HL-60 (cell line): Measurements from ENCODE around the gene PPP1R3E.

Experiments used
- GABPA ChIP-seq: IDR thresholded peaks from 2 replicates; pipeline ENCODE4 v1.6.1; 2012; ENCODE audit warnings: low read depth
- POLR2AphosphoS5 ChIP-seq: IDR thresholded peaks from 2 replicates; pipeline ENCODE4 v1.6.1; 2012; ENCODE audit warnings: low read depth
- SPI1 ChIP-seq: IDR thresholded peaks from 2 replicates; pipeline ENCODE4 v1.6.1; 2012; ENCODE audit warnings: low read depth, mild to moderate bottlenecking, borderline replicate concordance
- TF ChIP-seq, protein P1 (sequence below): IDR thresholded peaks from one replicate; pipeline ENCODE4 v1.5.1; 2011; ENCODE audit warnings: low read length, control low read depth, inconsistent platforms; ENCODE audit not compliant: insufficient read depth
- TF ChIP-seq, protein P2 (sequence below): IDR thresholded peaks from 2 replicates; pipeline ENCODE4 v1.6.1; 2012; ENCODE audit warnings: low read depth; ENCODE audit not compliant: insufficient replicate concordance

DNA sequence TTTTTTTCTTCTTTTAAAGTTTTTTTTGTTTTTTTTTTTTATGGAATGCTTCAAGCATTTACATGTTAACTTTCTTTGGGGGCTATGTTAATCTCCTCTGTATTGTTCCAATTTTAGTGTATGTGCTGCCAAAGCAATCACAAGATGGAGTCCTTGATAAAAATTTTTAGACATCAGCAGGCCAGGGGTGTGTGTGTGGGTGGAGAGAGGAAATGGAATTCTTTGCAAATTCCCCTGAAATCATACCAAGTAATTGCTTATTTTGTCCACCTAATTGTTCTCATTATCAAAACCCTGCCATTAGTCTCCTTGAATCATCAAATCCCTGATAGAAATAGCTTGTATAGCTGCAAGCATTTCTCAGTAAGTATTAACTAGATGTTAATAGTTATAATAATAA lies 43.2 kb downstream of the PPP1R3E start:
- TF ChIP-seq, protein P1, sequence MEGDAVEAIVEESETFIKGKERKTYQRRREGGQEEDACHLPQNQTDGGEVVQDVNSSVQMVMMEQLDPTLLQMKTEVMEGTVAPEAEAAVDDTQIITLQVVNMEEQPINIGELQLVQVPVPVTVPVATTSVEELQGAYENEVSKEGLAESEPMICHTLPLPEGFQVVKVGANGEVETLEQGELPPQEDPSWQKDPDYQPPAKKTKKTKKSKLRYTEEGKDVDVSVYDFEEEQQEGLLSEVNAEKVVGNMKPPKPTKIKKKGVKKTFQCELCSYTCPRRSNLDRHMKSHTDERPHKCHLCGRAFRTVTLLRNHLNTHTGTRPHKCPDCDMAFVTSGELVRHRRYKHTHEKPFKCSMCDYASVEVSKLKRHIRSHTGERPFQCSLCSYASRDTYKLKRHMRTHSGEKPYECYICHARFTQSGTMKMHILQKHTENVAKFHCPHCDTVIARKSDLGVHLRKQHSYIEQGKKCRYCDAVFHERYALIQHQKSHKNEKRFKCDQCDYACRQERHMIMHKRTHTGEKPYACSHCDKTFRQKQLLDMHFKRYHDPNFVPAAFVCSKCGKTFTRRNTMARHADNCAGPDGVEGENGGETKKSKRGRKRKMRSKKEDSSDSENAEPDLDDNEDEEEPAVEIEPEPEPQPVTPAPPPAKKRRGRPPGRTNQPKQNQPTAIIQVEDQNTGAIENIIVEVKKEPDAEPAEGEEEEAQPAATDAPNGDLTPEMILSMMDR: no peak
- TF ChIP-seq POLR2AphosphoS5 (no peak), SPI1 (no peak), GABPA (no peak)
- TF ChIP-seq, protein P2, sequence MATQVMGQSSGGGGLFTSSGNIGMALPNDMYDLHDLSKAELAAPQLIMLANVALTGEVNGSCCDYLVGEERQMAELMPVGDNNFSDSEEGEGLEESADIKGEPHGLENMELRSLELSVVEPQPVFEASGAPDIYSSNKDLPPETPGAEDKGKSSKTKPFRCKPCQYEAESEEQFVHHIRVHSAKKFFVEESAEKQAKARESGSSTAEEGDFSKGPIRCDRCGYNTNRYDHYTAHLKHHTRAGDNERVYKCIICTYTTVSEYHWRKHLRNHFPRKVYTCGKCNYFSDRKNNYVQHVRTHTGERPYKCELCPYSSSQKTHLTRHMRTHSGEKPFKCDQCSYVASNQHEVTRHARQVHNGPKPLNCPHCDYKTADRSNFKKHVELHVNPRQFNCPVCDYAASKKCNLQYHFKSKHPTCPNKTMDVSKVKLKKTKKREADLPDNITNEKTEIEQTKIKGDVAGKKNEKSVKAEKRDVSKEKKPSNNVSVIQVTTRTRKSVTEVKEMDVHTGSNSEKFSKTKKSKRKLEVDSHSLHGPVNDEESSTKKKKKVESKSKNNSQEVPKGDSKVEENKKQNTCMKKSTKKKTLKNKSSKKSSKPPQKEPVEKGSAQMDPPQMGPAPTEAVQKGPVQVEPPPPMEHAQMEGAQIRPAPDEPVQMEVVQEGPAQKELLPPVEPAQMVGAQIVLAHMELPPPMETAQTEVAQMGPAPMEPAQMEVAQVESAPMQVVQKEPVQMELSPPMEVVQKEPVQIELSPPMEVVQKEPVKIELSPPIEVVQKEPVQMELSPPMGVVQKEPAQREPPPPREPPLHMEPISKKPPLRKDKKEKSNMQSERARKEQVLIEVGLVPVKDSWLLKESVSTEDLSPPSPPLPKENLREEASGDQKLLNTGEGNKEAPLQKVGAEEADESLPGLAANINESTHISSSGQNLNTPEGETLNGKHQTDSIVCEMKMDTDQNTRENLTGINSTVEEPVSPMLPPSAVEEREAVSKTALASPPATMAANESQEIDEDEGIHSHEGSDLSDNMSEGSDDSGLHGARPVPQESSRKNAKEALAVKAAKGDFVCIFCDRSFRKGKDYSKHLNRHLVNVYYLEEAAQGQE: no peak
